RWPE1 (cell line): ENCODE results near the gene UNC13A.
A peak's percentile ranks its signal among the peaks of the same experiment; 100 is the strongest.

Experiments used
- CTCF ChIA-PET: fragments of 350-600 bp; sonication (Branson Sonifier 250); formaldehyde crosslinking; extraction: SDS; loops from one replicate; lab custom pipeline; 2021; lab: Yijun Ruan, JAX
- POLR2A ChIA-PET: fragments of 400-600 bp; formaldehyde crosslinking; extraction: SDS; loops from one replicate; lab custom pipeline; 2020; ENCODE audit warnings: antibody characterized with exemption; ENCODE audit not compliant: low non-redundant PET; lab: Yijun Ruan, JAX
- DNase-seq: peaks from one replicate; pipeline ENCODE4 v3.0.0; 2012; ENCODE audit warnings: low spot score
- H3K27ac ChIP-seq: fragments of 450-650 bp; 2 replicates; pipeline ENCODE4 v1.5.1; 2017
- CTCF ChIP-seq: fragments of 450-650 bp; conservative IDR thresholded peaks from 2 replicates; pipeline ENCODE4 v1.5.1; 2017; ENCODE audit warnings: low read depth, mild to moderate bottlenecking

UNC13A gene

GRCh38 chr19:17687857-17688784 lies at the start of gene UNC13A:
UNC13A (minus strand) TSS chr19:17688354; CDS start chr19:17688199, 155 bp downstream.
- ChIA-PET CTCF (interaction anchor here (0.6 to 0.7 kb wide), 2 partner anchors 34 to 96 kb away, joined by 3 read pairs; no protein-coding TSS in a partner anchor), POLR2A (no interaction called here)
- no peak for TF ChIP-seq CTCF
- peak; percentile 73 for DNase-seq
- H3K27ac ChIP-seq, result no peak within 1 kb of the TSS

- ChIA-PET POLR2A (no interaction called here), CTCF (no interaction called here)
- DNase-seq, result no peak
- no peak overlapping the region for H3K27ac ChIP-seq
- TF ChIP-seq CTCF, result no peak
Observed at GRCh38 chr19:17737690-17738153, 49.6 kb upstream of the UNC13A start.

- ChIA-PET CTCF (interaction anchor here (1.2 kb wide), 1 partner anchor 13 kb away, joined by 3 read pairs; no protein-coding TSS in a partner anchor), POLR2A (no interaction called here)
Observed at GRCh38 chr19:17735410-17735809, 47.3 kb upstream of the UNC13A start.

GRCh38 chr19:17734146-17734545 lies 46.0 kb upstream of the UNC13A start:
- no peak overlapping the region for H3K27ac ChIP-seq
- ChIA-PET CTCF (no interaction called here), POLR2A (no interaction called here)
- no peak for DNase-seq
- no peak for TF ChIP-seq CTCF

More at GRCh38 chr19:17735410-17735809, 47.3 kb upstream of the UNC13A start:
- H3K27ac ChIP-seq, result peak overlapping the region; percentile 16; the same call in 1 of the 2 replicates
- no peak for DNase-seq
- no peak for TF ChIP-seq CTCF

- CTCF ChIA-PET, result no interaction called here
- TF ChIP-seq CTCF, result no peak
- POLR2A ChIA-PET, result no interaction called here
- DNase-seq, result no peak
- H3K27ac ChIP-seq, result no peak overlapping the region
Observed at GRCh38 chr19:17733127-17733526, 45.0 kb upstream of the UNC13A start.

- TF ChIP-seq CTCF, result no peak
- peak overlapping the region; percentile 6; the same call in 1 of the 2 replicates for H3K27ac ChIP-seq
- no peak for DNase-seq
- CTCF ChIA-PET, result no interaction called here
- POLR2A ChIA-PET, result no interaction called here
Observed at GRCh38 chr19:17727843-17728242, 39.7 kb upstream of the UNC13A start.
